ENCODE data around the gene C14orf93.

DNA sequence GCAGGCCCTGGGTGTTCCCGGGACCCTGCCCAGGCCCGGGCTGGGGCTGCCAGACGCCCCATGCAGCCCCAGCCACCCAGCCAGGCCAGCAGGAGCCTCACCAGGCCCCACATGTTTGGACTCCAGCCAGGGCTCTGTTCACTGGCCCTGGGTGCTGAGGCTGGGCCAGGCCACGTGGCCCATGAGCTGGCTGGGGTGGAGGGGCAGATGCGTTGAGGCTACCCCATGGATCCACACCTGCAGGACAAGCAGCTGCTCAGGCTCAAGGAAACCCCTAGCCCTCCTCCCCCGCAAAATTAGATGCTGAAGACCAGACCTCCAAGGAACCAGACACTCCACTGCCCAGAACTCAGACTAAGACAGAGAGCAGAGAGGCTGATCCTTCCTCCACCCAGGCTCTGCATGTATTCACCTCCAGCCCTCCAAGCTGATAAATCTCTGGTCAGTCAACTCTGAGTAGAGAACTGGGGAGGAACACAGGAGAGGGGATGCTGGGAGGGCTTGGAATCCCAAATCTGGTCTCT lies 45.7 kb upstream of the C14orf93 start:
- TF ChIP-seq POLR2A (IDR thresholded peaks at IDR 0.05; ENCODE audit: low read length) (no peak), GATA1 (IDR thresholded peaks at IDR 0.05; ENCODE audit: low read depth, low read length) (no peak)
